ENCODE data around the gene PTK6.

Gene PTK6

DNA sequence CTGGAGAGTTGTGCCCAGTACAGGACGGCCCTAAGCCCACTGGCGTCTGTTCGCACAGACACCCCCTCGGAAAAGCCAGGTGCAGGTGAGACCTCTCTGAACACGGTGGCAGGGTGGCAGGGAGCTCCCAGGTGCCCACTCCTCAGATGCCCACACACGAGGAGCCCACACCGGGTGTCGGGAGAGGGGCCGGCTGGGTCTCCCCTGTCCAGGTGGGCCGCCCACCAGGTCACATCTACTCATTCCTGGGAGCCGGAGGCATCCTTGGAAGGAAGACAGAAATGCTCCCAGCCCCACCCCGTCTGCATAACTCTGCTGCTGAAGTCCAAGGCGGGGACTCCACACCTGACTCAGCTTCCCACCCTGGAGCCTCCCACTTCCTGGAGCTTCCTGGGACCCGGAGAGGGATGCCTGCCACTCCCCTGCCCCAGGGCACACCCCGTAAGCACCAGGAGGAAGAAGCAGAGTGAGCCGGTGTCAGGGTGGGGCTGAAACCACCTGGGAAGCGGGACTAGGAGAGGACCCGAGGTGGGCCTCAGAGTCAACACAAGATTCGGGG lies 7.9 kb upstream of the PTK6 start:
- H3K9ac ChIP-seq (ENCODE audit: low read length), result no peak overlapping the region
- no peaks in the 10 kb centered on the region for H3K4me1 ChIP-seq (ENCODE audit: insufficient read depth, low read length)
- no peak overlapping the region for H3K27ac ChIP-seq (ENCODE audit: low read depth, low read length)
- no peak overlapping the region for H3K4me3 ChIP-seq (ENCODE audit: low read depth in 1 of 2, low read length in 2 of 2)
- peaks cover 0 to 30% of the 10 kb centered on the region in 2 donors for H3K27me3 ChIP-seq (ENCODE audit: control insufficient read depth in 1 of 2, insufficient read depth in 2 of 2, low read length in 2 of 2)
- no peaks in the 10 kb centered on the region for H3K9me3 ChIP-seq (ENCODE audit: low read length)
- H3K36me3 ChIP-seq (ENCODE audit: insufficient read depth, low read length), result no peaks in the 10 kb centered on the region

DNA sequence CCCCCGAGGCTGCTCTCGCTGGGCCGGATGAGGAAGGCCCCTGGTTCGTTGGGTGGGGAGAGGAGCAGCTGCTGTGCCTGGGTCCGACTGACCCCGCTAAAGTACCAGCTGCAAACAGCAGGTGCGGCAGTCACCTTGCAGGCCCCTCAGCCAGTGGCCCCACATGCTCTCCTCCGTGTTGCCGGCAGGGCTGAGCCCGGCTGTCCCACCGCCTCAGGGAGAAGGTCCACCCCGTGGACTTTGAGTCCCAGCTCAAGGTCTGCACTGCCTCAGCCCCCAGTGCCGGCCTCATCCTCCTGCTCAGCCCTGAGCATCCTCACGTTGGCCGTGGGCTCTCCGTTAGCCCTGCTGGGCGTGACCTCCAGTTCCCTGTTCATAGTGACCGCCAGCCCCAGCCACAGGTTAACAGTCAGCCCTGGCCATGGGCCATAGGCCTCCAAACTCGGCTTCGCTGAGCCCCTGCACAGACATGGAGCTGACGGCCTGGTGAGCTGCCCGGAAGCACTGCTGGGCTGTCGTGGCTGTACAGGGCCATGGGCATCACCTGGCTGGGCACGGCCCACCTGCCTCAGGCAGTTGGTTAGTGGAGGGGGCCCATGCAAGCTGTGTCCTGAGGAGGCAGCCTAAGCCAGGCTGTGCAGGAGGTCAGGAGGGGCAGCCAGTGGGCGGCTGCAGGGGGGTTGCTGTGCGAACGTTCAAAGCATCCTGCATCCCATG lies 7.2 kb upstream of the PTK6 start:
- no peaks in the 10 kb centered on the region for H3K36me3 ChIP-seq (ENCODE audit: insufficient read depth, low read length)
- H3K27me3 ChIP-seq (ENCODE audit: control insufficient read depth in 1 of 2, insufficient read depth in 2 of 2, low read length in 2 of 2), result peaks cover 0 to 30% of the 10 kb centered on the region in 2 donors
- no peak overlapping the region for H3K9ac ChIP-seq (ENCODE audit: low read length)
- no peaks in the 10 kb centered on the region for H3K9me3 ChIP-seq (ENCODE audit: low read length)
- H3K4me3 ChIP-seq (ENCODE audit: low read depth in 1 of 2, low read length in 2 of 2), result no peak overlapping the region
- H3K27ac ChIP-seq (ENCODE audit: low read depth, low read length), result no peak overlapping the region
- H3K4me1 ChIP-seq (ENCODE audit: insufficient read depth, low read length), result no peaks in the 10 kb centered on the region

DNA sequence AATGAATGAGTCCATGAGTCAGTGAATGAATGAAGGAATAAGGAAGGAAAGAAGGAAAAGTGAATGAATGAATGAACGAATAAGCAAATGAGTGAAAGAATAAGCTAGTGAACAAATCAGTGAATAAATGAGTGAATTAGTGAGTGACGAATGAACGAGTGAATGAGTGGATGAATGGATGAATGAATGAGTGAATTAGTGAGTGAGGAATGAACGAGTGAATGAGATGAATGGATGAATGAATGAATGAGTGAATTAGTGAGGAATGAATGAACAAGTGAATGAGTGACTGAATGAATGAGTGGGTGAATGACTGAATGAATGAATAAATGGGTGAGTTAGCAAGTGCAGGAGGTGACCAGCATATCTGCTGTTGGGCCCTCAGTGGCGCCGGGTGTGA lies 6.6 kb upstream of the PTK6 start:
- Histone ChIP-seq H3K9me3 (ENCODE audit: low read length) (no peaks in the 10 kb centered on the region), H3K36me3 (ENCODE audit: insufficient read depth, low read length) (no peaks in the 10 kb centered on the region), H3K4me3 (ENCODE audit: low read depth in 1 of 2, low read length in 2 of 2) (no peak overlapping the region), H3K27ac (ENCODE audit: low read depth, low read length) (no peak overlapping the region), H3K27me3 (ENCODE audit: control insufficient read depth in 1 of 2, insufficient read depth in 2 of 2, low read length in 2 of 2) (peaks cover 0 to 28% of the 10 kb centered on the region in 2 donors), H3K4me1 (ENCODE audit: insufficient read depth, low read length) (no peaks in the 10 kb centered on the region), H3K9ac (ENCODE audit: low read length) (no peak overlapping the region)

DNA sequence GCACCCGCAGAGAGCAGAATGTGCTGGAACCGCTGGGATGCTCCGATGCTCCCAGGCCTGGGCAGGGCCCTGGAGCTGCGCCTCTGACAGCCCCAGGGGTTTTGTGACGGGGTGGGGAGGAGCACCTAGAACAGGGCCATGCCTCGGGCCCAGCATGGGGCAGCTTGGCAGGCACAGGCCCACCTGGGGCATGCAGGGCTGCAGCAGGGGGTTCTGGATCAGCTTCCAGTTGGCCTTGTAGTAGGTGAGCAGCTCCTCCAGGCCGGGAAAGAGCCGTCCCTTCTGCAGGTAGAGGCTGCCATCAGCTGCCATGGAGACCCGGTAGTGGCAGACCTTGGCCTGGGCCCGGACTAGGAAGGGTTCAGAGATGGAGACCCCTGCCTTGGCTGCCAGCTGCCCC lies 6.0 kb upstream of the PTK6 start:
- H3K27ac ChIP-seq (ENCODE audit: low read depth, low read length), result no peak overlapping the region

DNA sequence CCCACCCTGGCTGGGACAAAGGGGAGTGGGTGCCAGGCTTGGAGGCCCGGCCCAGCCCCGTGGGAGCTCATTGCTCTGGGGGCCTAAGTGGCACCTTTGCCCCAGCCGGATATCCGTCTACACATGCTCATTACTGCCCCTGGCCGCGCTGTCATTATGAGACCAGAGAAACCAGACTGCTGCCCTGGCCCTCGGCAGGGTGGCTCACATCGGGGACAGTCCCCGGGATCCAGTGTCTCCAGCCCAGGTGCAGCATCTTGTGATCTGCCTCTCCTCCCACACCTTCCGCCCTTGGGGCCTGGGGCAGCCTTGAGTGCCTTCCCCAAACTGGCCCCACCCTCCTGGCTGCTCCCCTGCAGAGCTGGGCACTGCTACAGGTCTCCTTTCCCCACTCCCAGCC lies 5.5 kb upstream of the PTK6 start:
- H3K9ac ChIP-seq (ENCODE audit: low read length), result no peak overlapping the region
- H3K27ac ChIP-seq (ENCODE audit: low read depth, low read length), result no peak overlapping the region
- no peaks in the 10 kb centered on the region for H3K36me3 ChIP-seq (ENCODE audit: insufficient read depth, low read length)
- H3K4me1 ChIP-seq (ENCODE audit: insufficient read depth, low read length), result no peaks in the 10 kb centered on the region
- peaks cover 0 to 19% of the 10 kb centered on the region in 2 donors for H3K27me3 ChIP-seq (ENCODE audit: control insufficient read depth in 1 of 2, insufficient read depth in 2 of 2, low read length in 2 of 2)
- no peaks in the 10 kb centered on the region for H3K9me3 ChIP-seq (ENCODE audit: low read length)
- no peak overlapping the region for H3K4me3 ChIP-seq (ENCODE audit: low read depth in 1 of 2, low read length in 2 of 2)

More for the DNA sequence above, 6.0 kb upstream of the PTK6 start:
- Histone ChIP-seq H3K9me3 (ENCODE audit: low read length) (no peaks in the 10 kb centered on the region), H3K9ac (ENCODE audit: low read length) (no peak overlapping the region), H3K4me3 (ENCODE audit: low read depth in 1 of 2, low read length in 2 of 2) (no peak overlapping the region), H3K36me3 (ENCODE audit: insufficient read depth, low read length) (no peaks in the 10 kb centered on the region), H3K27me3 (ENCODE audit: control insufficient read depth in 1 of 2, insufficient read depth in 2 of 2, low read length in 2 of 2) (peaks cover 0 to 22% of the 10 kb centered on the region in 2 donors), H3K4me1 (ENCODE audit: insufficient read depth, low read length) (no peaks in the 10 kb centered on the region)

DNA sequence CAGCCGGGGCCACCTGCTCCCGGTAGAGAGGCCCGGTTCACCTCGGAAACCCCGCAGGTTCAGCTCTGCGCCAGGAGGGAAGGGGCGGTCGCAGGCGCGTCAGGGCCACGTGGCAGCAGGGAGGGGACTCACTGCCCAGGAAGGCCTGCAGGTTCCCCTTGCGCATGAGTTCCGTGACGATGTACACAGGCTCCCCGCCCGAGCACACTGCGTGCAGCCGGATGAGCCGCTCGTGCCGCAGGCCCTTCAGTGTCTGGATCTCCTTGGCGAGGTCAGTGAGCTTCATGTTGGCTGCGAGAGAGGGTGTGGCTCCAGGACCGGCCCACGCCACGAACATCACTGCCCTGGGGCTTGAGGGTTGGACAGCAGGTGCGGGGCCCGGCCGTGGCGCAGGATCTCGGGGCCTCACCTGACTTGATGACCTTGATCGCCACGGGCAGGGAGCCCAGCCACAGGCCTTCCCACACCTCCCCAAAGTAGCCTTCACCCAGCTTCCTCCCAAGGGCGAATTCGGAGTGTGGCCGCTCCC lies 4.9 kb upstream of the PTK6 start:
- Histone ChIP-seq H3K9me3 (ENCODE audit: low read length) (no peaks in the 10 kb centered on the region), H3K27ac (ENCODE audit: low read depth, low read length) (no peak overlapping the region), H3K36me3 (ENCODE audit: insufficient read depth, low read length) (no peaks in the 10 kb centered on the region), H3K9ac (ENCODE audit: low read length) (no peak overlapping the region), H3K4me3 (ENCODE audit: low read depth in 1 of 2, low read length in 2 of 2) (no peak overlapping the region), H3K27me3 (ENCODE audit: control insufficient read depth in 1 of 2, insufficient read depth in 2 of 2, low read length in 2 of 2) (peaks cover 0 to 19% of the 10 kb centered on the region in 2 donors), H3K4me1 (ENCODE audit: insufficient read depth, low read length) (no peaks in the 10 kb centered on the region)

DNA sequence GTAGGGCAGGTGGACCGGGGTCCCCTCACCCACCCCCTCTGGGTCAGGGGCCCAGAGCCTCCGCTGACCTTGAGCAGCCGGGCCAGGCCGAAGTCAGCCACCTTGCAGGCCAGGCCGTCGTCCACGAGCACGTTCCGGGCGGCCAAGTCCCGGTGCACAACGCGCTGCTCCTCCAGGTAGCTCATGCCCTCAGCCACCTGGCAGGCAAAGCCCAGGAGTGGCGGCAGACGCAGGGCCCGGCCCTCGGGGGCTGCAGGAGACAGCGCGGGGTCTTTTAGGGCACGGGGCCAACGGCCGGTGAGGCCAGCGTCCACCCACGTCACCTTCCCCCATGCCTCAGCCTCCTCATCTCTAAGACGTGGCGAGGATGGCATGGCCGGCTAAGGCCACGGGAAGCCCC lies 4.2 kb upstream of the PTK6 start:
- Histone ChIP-seq H3K9me3 (ENCODE audit: low read length) (no peaks in the 10 kb centered on the region), H3K27me3 (ENCODE audit: control insufficient read depth in 1 of 2, insufficient read depth in 2 of 2, low read length in 2 of 2) (peaks cover 0 to 17% of the 10 kb centered on the region in 2 donors), H3K36me3 (ENCODE audit: insufficient read depth, low read length) (no peaks in the 10 kb centered on the region), H3K9ac (ENCODE audit: low read length) (no peak overlapping the region), H3K4me1 (ENCODE audit: insufficient read depth, low read length) (no peaks in the 10 kb centered on the region), H3K4me3 (ENCODE audit: low read depth in 1 of 2, low read length in 2 of 2) (no peak overlapping the region), H3K27ac (ENCODE audit: low read depth, low read length) (no peak overlapping the region)

DNA sequence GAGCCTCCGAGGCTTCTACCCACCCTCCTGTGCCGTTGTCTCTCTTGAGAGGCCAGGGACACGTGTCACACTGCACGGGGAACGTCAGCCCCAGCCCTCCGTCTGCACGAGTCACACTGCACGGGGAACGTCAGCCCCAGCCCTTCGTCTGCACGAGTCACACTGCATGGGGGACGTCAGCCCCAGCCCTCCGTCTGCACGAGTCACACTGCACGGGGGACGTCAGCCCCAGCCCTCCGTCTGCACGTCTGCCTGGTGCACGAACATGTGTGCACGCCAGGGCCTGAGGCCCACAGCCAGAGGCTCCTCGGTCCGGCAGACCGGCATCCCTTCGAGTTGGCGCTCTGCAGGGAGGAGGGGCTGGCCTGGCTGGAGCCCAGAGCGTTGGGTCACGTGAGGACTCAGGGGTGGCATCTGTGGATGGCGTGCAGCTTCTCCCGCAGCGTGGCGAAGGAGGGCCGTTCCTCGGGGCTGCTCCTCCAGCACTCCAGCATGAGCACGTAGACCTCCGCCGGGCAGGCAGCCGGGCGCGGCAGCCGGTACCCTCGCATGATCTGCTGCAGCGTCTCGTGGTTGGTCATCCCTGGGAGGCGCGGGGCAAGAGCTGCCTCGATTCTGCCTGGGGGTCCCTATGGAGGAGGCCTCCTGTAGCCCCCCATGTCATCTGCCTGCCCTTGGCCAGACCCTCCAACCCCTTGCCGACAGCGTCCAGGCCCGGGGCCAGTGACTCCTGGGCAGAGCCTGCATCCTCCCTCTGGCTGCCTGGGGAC lies 3.4 kb upstream of the PTK6 start:
- Histone ChIP-seq H3K9ac (ENCODE audit: low read length) (no peak overlapping the region), H3K4me1 (ENCODE audit: insufficient read depth, low read length) (no peaks in the 10 kb centered on the region), H3K27me3 (ENCODE audit: control insufficient read depth in 1 of 2, insufficient read depth in 2 of 2, low read length in 2 of 2) (peaks cover 0 to 13% of the 10 kb centered on the region in 2 donors), H3K4me3 (ENCODE audit: low read depth in 1 of 2, low read length in 2 of 2) (no peak overlapping the region), H3K9me3 (ENCODE audit: low read length) (no peaks in the 10 kb centered on the region), H3K36me3 (ENCODE audit: insufficient read depth, low read length) (no peaks in the 10 kb centered on the region), H3K27ac (ENCODE audit: low read depth, low read length) (no peak overlapping the region)

DNA sequence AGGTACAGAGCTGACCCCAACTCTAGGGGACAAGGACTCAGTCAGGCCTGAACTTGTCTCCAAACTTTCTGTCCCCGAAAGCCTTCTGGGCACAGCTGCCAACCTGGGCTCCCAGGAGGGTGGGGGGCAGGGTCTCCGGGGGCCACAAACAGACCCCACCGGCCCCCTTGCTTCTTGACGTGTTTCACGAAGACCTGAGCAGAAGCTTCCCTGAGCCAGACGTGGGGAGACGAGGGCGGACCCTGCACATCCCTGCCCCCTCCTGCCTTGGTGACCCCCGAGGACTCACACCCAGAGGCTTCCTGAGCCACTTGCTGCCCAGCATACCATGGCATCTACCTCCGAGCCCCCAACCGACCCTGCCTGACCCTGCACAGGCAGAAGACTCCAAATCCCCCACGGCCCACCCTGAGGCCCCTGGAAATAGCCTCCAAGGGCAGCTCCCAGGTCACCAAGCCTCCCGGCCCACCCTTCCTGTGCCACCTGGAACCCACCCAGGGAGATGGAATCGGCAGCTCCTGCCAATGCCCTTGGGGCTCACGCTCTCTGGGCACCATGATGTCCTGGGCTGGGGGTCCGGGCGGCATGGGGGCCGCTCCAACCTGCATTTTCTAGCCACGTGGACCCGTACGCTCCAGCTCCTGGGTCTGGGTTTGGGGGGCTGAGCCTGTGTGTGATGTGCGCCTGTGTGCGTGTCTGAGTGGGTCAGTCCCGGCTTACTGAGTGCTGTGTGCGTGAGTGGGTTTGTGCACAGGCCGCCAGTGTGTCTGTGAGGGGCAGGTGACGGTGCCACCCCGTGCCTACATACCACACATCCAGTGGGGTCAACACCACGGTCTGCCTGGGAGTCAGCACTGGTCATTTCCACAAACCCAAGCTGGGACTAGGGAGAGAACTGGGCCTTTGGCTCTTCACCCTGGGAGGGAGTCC lies 2.5 kb upstream of the PTK6 start:
- H3K4me1 ChIP-seq (ENCODE audit: insufficient read depth, low read length), result no peaks in the 10 kb centered on the region
- H3K27ac ChIP-seq (ENCODE audit: low read depth, low read length), result no peak overlapping the region
- H3K27me3 ChIP-seq (ENCODE audit: control insufficient read depth in 1 of 2, insufficient read depth in 2 of 2, low read length in 2 of 2), result peaks cover 0 to 20% of the 10 kb centered on the region in 2 donors
- H3K4me3 ChIP-seq (ENCODE audit: low read depth in 1 of 2, low read length in 2 of 2), result no peak overlapping the region
- H3K9ac ChIP-seq (ENCODE audit: low read length), result no peak overlapping the region
- no peaks in the 10 kb centered on the region for H3K9me3 ChIP-seq (ENCODE audit: low read length)
- no peaks in the 10 kb centered on the region for H3K36me3 ChIP-seq (ENCODE audit: insufficient read depth, low read length)

DNA sequence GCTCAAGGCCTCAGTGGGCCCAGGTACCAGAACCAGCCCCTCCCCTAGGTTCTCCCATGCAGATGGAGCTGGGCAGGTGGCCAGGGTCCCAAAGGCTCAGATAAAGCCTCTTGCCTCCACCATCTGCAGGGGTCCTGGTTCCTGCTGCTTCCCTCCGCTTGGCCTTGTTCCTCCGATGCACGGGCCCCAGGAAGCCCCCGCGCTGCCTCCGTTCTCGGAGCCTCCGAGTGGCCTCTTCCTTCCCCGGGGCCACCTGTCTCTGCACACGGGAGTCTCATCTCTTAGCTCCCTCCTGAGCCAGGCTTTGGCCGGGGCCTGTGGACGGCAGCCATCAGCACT lies 1.9 kb upstream of the PTK6 start:
- H3K4me3 ChIP-seq (ENCODE audit: low read depth in 1 of 2, low read length in 2 of 2), result no peak overlapping the region
- H3K9me3 ChIP-seq (ENCODE audit: low read length), result no peaks in the 10 kb centered on the region
- no peak overlapping the region for H3K27ac ChIP-seq (ENCODE audit: low read depth, low read length)
- peaks cover 0 to 27% of the 10 kb centered on the region in 2 donors for H3K27me3 ChIP-seq (ENCODE audit: control insufficient read depth in 1 of 2, insufficient read depth in 2 of 2, low read length in 2 of 2)
- no peaks in the 10 kb centered on the region for H3K4me1 ChIP-seq (ENCODE audit: insufficient read depth, low read length)
- H3K9ac ChIP-seq (ENCODE audit: low read length), result no peak overlapping the region
- H3K36me3 ChIP-seq (ENCODE audit: insufficient read depth, low read length), result no peaks in the 10 kb centered on the region
